A673 (cell line): Measurements from ENCODE around the gene RASSF8. TPM values are rescaled to one million over a fixed set of nuclear protein-coding genes. Genes with fewer than 3 reads are reported as not detected.

Source experiments
- BruUV-seq: library from RNA; stranded (reverse); fragments of 400-500 nt; replicated peaks from 2 replicates; lab custom pipeline; 2021; lab: Mats Ljungman, UMichigan
- CTCF ChIA-PET: fragments of 300-600 bp; sonication (Branson Sonifier 250); formaldehyde crosslinking; loops from one replicate; lab custom pipeline; 2022; ENCODE audit warnings: antibody characterized with exemption; lab: Charles Lee
- POLR2A ChIA-PET: fragments of 300-600 bp; sonication (Branson Sonifier 250); formaldehyde crosslinking; loops from one replicate; lab custom pipeline; 2022; ENCODE audit warnings: antibody characterized with exemption; ENCODE audit not compliant: low non-redundant PET; lab: Charles Lee
- DNase-seq: peaks from one replicate; pipeline ENCODE4 v3.0.0-alpha.2; 2015; ENCODE audit warnings: low spot score
- H3K27ac ChIP-seq: fragments of 200-600 bp; sonication (generic); 2 replicates; pipeline ENCODE4 v1.5.1; 2016; ENCODE audit warnings: mixed run types, low read depth, mild to moderate bottlenecking, mixed read lengths, antibody characterized with exemption, low read length; ENCODE audit not compliant: poor library complexity, severe bottlenecking
- H3K27me3 ChIP-seq: fragments of 200-600 bp; sonication (generic); replicated peaks from 2 replicates; pipeline ENCODE4 v1.6.1; 2017; ENCODE audit warnings: mixed run types, low read depth, mild to moderate bottlenecking, mixed read lengths, antibody characterized with exemption, low read length; ENCODE audit not compliant: insufficient read depth, poor library complexity
- H3K36me3 ChIP-seq: fragments of 200-600 bp; sonication (generic); 2 replicates; pipeline ENCODE4 v1.6.1; 2016; ENCODE audit warnings: mixed run types, mild to moderate bottlenecking, mixed read lengths, antibody characterized with exemption, low read length; ENCODE audit not compliant: insufficient read depth, poor library complexity, severe bottlenecking
- H3K4me1 ChIP-seq: fragments of 200-600 bp; sonication (generic); 2 replicates; pipeline ENCODE4 v1.6.1; 2017; ENCODE audit warnings: mixed run types, mild to moderate bottlenecking, mixed read lengths, antibody characterized with exemption, low read length; ENCODE audit not compliant: insufficient read depth, poor library complexity, severe bottlenecking
- H3K4me3 ChIP-seq: fragments of 200-600 bp; sonication (generic); 2 replicates; pipeline ENCODE4 v1.5.1; 2016; ENCODE audit warnings: low read depth, mixed run types, mild to moderate bottlenecking, mixed read lengths, low read length; ENCODE audit not compliant: poor library complexity, severe bottlenecking
- H3K9me3 ChIP-seq: fragments of 200-600 bp; sonication (generic); 2 replicates; pipeline ENCODE4 v1.6.1; 2016; ENCODE audit warnings: mixed run types, low read depth, mild to moderate bottlenecking, mixed read lengths, antibody characterized with exemption, low read length; ENCODE audit not compliant: poor library complexity, severe bottlenecking
- CTCF ChIP-seq: fragments of 300-800, 200-600 bp; sonication (generic); conservative IDR thresholded peaks from 2 replicates; pipeline ENCODE4 v1.5.1; 2017; ENCODE audit warnings: low read depth, mild to moderate bottlenecking, antibody characterized with exemption, low read length, moderate library complexity, mixed read lengths
- EZH2 ChIP-seq: fragments of 200-600 bp; sonication (generic); IDR thresholded peaks from 2 replicates; pipeline ENCODE4 v1.6.1; 2017; ENCODE audit warnings: borderline replicate concordance, low read depth, mild to moderate bottlenecking, mixed read lengths, antibody characterized with exemption, low read length; ENCODE audit not compliant: poor library complexity, severe bottlenecking
- intact Hi-C: fragments of 100-400 bp; cut with micrococcal nuclease; formaldehyde crosslinking; loops from one replicate; pipeline ENCODE4 v1.10.0; 2022; ENCODE audit not compliant: unreplicated experiment
- total RNA-seq: library from RNA; stranded (reverse); gene quantifications from 2 replicates; pipeline ENCODE4 v1.2.3, GENCODE V29; 2021

RASSF8 gene
- total RNA-seq, 1 experiment from 2014 or later: 23.1 TPM

GRCh38 chr12:25937096-25937495 is 21.4 kb upstream of the RASSF8 start:
- no peaks in the 10 kb centered on the region for H3K36me3 ChIP-seq
- TF ChIP-seq EZH2 (no peak), CTCF (no peak)
- H3K27ac ChIP-seq: no peak overlapping the region
- no peaks in the 10 kb centered on the region for H3K4me1 ChIP-seq
- BruUV-seq: no TSS peak
- peaks cover 4% of the 10 kb centered on the region for H3K27me3 ChIP-seq
- H3K4me3 ChIP-seq: no peak overlapping the region
- intact Hi-C loops: no loop called here
- DNase-seq: no peak
- ChIA-PET CTCF (no interaction called here), POLR2A (no interaction called here)
- no peaks in the 10 kb centered on the region for H3K9me3 ChIP-seq

DNA sequence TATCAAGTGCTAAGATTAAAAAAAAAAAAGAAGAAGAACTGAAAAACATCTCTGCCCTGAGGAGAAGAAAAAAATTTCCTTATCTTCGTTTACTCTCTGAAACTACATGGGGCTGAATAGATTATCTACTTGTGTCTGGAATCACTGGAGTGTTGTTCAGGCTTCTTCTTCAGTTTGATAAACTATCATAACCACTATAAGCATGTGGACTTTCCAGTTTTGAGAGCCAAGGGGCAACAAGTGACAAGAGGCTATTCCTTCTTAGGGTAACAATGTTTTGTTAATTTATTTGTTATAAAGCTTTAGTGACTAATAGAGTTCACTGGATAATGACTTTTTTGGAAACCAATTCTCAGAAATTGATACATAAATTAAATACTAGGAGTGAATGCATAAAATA is 19.9 kb upstream of the RASSF8 start:
- no peaks in the 10 kb centered on the region for H3K4me1 ChIP-seq
- no TSS peak for BruUV-seq
- intact Hi-C loops: no loop called here
- ChIA-PET CTCF (no interaction called here), POLR2A (no interaction called here)
- DNase-seq: no peak
- no peak overlapping the region for H3K4me3 ChIP-seq
- H3K36me3 ChIP-seq: no peaks in the 10 kb centered on the region
- no peaks in the 10 kb centered on the region for H3K27me3 ChIP-seq
- no peak overlapping the region for H3K27ac ChIP-seq
- no peaks in the 10 kb centered on the region for H3K9me3 ChIP-seq
- TF ChIP-seq EZH2 (no peak), CTCF (no peak)

GRCh38 chr12:25939606-25940005 is 18.9 kb upstream of the RASSF8 start:
- Histone ChIP-seq H3K4me3 (no peak overlapping the region), H3K36me3 (no peaks in the 10 kb centered on the region), H3K4me1 (no peaks in the 10 kb centered on the region), H3K9me3 (no peaks in the 10 kb centered on the region), H3K27me3 (no peaks in the 10 kb centered on the region), H3K27ac (no peak overlapping the region)
- intact Hi-C loops: no loop called here
- no peak for DNase-seq
- TF ChIP-seq CTCF (no peak), EZH2 (no peak)
- ChIA-PET CTCF (no interaction called here), POLR2A (no interaction called here)
- no TSS peak for BruUV-seq
